C1 segment of cervical spinal cord (tissue), 14 donors: Measurements from ENCODE around the gene POLRMT.
A peak's percentile ranks its signal among the peaks of the same experiment; 100 is the strongest.

ENCODE experiments used
- DNase-seq, 14 donors: peaks; one replicate each; lab custom pipeline; 2025; lab: John Stamatoyannopoulos, UW

Gene POLRMT

GRCh38 chr19:648305-648704 is 15.0 kb upstream of the POLRMT start:
- no peak for DNase-seq

GRCh38 chr19:647566-648284 is 14.4 kb upstream of the POLRMT start:
- no peak for DNase-seq

- DNase-seq = no peak
Observed at GRCh38 chr19:646779-647565, 13.6 kb upstream of the POLRMT start.

- no peak for DNase-seq
Observed at GRCh38 chr19:645912-646778, 12.8 kb upstream of the POLRMT start.

- DNase-seq = no peak
Observed at GRCh38 chr19:644789-645188, 11.5 kb upstream of the POLRMT start.

GRCh38 chr19:644363-644762 is 11.0 kb upstream of the POLRMT start:
- DNase-seq = no peak

- no peak for DNase-seq
Observed at GRCh38 chr19:643736-644135, 10.4 kb upstream of the POLRMT start.

GRCh38 chr19:642767-643727 is 9.7 kb upstream of the POLRMT start:
- no peak for DNase-seq

- DNase-seq = no peak
Observed at GRCh38 chr19:641702-642101, 8.4 kb upstream of the POLRMT start.

GRCh38 chr19:640606-641189 is 7.4 kb upstream of the POLRMT start:
- no peak for DNase-seq

- DNase-seq = no peak
Observed at GRCh38 chr19:640161-640558, 6.8 kb upstream of the POLRMT start.

- DNase-seq = peak; percentile 31 to 92 (median 84)
Observed at GRCh38 chr19:639253-640160, 6.2 kb upstream of the POLRMT start, which contains the start of gene FGF22. FGF22 (plus strand) TSS chr19:639879; CDS start chr19:639926, 47 bp downstream.

GRCh38 chr19:638906-639252 is 5.5 kb upstream of the POLRMT start:
- no peak for DNase-seq

- no peak for DNase-seq
Observed at GRCh38 chr19:634975-635652, 1.8 kb upstream of the POLRMT start.

- no peak for DNase-seq
Observed at GRCh38 chr19:633786-634639, 676 bp upstream of the POLRMT start.

- no peak for DNase-seq
Observed at GRCh38 chr19:632579-633067, 714 bp downstream of the POLRMT start.

- DNase-seq = no peak
Observed at GRCh38 chr19:629961-630714, 3.2 kb downstream of the POLRMT start.
